ENCODE results near the gene CCDC190. TPM values are rescaled to one million over a fixed set of nuclear protein-coding genes. Genes with fewer than 3 reads are reported as not detected.
A peak's percentile ranks its signal among the peaks of the same experiment; 100 is the strongest.

Gene CCDC190
- total RNA-seq, 1 experiment from 2014 or later, result not detected

- Histone ChIP-seq H3K4me1 (replicated peaks; ENCODE audit: insufficient read depth) (peaks cover 18% of the 10 kb centered on the region), H3K4me3 (no peak overlapping the region), H3K9me3 (ENCODE audit: insufficient read depth, low read depth) (no peaks in the 10 kb centered on the region), H2AFZ (no peak overlapping the region), H3K27ac (no peak overlapping the region), H3F3A (ENCODE audit: insufficient read depth, low read depth) (no peaks in the 10 kb centered on the region), H3K79me2 (ENCODE audit: low read depth) (no peaks in the 10 kb centered on the region), H3K4me2 (no peak overlapping the region), H3K27me3 (ENCODE audit: insufficient read depth, low read depth) (no peaks in the 10 kb centered on the region), H4K20me1 (ENCODE audit: insufficient read depth) (no peaks in the 10 kb centered on the region), H3K36me3 (ENCODE audit: low read depth) (no peaks in the 10 kb centered on the region), H3K9me2 (ENCODE audit: insufficient read depth) (no peaks in the 10 kb centered on the region)
- no TSS peak for BruUV-seq (replicated peaks)
- POLR2A ChIA-PET (ENCODE audit: unreplicated experiment), result no interaction called here
- CTCF ChIA-PET, result no interaction called here
- intact Hi-C loops (cut with micrococcal nuclease; ENCODE audit: unreplicated experiment), result no loop called here
- DNase-seq, result no peak
- TF ChIP-seq EZH2 (IDR thresholded peaks at IDR 0.05; ENCODE audit: low read depth), result no peak
- TF ChIP-seq, protein P1, sequence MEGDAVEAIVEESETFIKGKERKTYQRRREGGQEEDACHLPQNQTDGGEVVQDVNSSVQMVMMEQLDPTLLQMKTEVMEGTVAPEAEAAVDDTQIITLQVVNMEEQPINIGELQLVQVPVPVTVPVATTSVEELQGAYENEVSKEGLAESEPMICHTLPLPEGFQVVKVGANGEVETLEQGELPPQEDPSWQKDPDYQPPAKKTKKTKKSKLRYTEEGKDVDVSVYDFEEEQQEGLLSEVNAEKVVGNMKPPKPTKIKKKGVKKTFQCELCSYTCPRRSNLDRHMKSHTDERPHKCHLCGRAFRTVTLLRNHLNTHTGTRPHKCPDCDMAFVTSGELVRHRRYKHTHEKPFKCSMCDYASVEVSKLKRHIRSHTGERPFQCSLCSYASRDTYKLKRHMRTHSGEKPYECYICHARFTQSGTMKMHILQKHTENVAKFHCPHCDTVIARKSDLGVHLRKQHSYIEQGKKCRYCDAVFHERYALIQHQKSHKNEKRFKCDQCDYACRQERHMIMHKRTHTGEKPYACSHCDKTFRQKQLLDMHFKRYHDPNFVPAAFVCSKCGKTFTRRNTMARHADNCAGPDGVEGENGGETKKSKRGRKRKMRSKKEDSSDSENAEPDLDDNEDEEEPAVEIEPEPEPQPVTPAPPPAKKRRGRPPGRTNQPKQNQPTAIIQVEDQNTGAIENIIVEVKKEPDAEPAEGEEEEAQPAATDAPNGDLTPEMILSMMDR (conservative IDR thresholded peaks at IDR 0.05), result no peak
Observed at GRCh38 chr1:162902416-162902815, 41.4 kb upstream of the CCDC190 start.

DNA sequence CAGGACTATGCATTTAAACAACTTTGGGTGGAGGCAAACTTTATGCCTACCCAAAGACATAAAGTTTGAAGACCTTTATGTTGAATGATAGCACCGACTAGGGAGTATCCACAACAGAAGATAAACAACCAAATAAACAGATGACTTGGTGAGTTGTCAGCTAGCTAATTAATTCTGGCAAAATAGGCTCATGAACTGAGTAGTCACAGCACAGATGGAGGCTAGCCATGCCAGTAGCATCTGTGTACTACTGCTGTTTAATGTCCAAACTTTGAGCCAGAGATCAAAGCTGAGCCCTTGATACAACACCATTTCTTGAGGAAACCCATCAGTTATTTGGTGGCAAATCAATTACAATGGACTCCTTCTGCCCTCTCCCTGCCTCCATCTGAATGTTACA lies 40.3 kb upstream of the CCDC190 start:
- H3F3A ChIP-seq (ENCODE audit: insufficient read depth, low read depth), result no peaks in the 10 kb centered on the region
- H2AFZ ChIP-seq, result no peak overlapping the region
- no peak overlapping the region for H3K4me2 ChIP-seq
- CTCF ChIA-PET, result no interaction called here
- H3K79me2 ChIP-seq (ENCODE audit: low read depth), result no peaks in the 10 kb centered on the region
- H3K4me1 ChIP-seq (replicated peaks; ENCODE audit: insufficient read depth), result peaks cover 18% of the 10 kb centered on the region
- H3K9me2 ChIP-seq (ENCODE audit: insufficient read depth), result no peaks in the 10 kb centered on the region
- DNase-seq, result no peak
- no peak for TF ChIP-seq EZH2 (IDR thresholded peaks at IDR 0.05; ENCODE audit: low read depth)
- TF ChIP-seq, protein P1 (conservative IDR thresholded peaks at IDR 0.05), result no peak
- no peaks in the 10 kb centered on the region for H4K20me1 ChIP-seq (ENCODE audit: insufficient read depth)
- no peaks in the 10 kb centered on the region for H3K9me3 ChIP-seq (ENCODE audit: insufficient read depth, low read depth)
- H3K27ac ChIP-seq, result no peak overlapping the region
- no peaks in the 10 kb centered on the region for H3K27me3 ChIP-seq (ENCODE audit: insufficient read depth, low read depth)
- BruUV-seq (replicated peaks), result no TSS peak
- H3K36me3 ChIP-seq (ENCODE audit: low read depth), result no peaks in the 10 kb centered on the region
- POLR2A ChIA-PET (ENCODE audit: unreplicated experiment), result no interaction called here
- intact Hi-C loops (cut with micrococcal nuclease; ENCODE audit: unreplicated experiment), result no loop called here
- no peak overlapping the region for H3K4me3 ChIP-seq

GRCh38 chr1:162899422-162900146 lies 38.6 kb upstream of the CCDC190 start:
- Histone ChIP-seq H3K9me2 (ENCODE audit: insufficient read depth) (no peaks in the 10 kb centered on the region), H3K9me3 (ENCODE audit: insufficient read depth, low read depth) (no peaks in the 10 kb centered on the region), H3K4me1 (replicated peaks; ENCODE audit: insufficient read depth) (peaks cover 6% of the 10 kb centered on the region; the same call in 1 of the 2 replicates), H3K4me3 (no peak overlapping the region), H3K79me2 (ENCODE audit: low read depth) (no peaks in the 10 kb centered on the region), H3F3A (ENCODE audit: insufficient read depth, low read depth) (no peaks in the 10 kb centered on the region), H2AFZ (no peak overlapping the region), H3K36me3 (ENCODE audit: low read depth) (no peaks in the 10 kb centered on the region), H4K20me1 (ENCODE audit: insufficient read depth) (no peaks in the 10 kb centered on the region), H3K27me3 (ENCODE audit: insufficient read depth, low read depth) (no peaks in the 10 kb centered on the region), H3K27ac (no peak overlapping the region), H3K4me2 (0 out of 2 replicates have a peak overlapping the region, but pooled peaks have one; percentile 8)
- intact Hi-C loops (cut with micrococcal nuclease; ENCODE audit: unreplicated experiment), result no loop called here
- BruUV-seq (replicated peaks), result no TSS peak
- DNase-seq, result peak in 1 of 2 experiments; percentile 8
- ChIA-PET CTCF (no interaction called here), POLR2A (ENCODE audit: unreplicated experiment) (no interaction called here)
- TF ChIP-seq EZH2 (IDR thresholded peaks at IDR 0.05; ENCODE audit: low read depth), result no peak
- TF ChIP-seq, protein P1 (conservative IDR thresholded peaks at IDR 0.05), result no peak

Measured in PC-9 (cell line).